ENCODE measurements around the gene CABP2. TPM values are rescaled to one million over a fixed set of nuclear protein-coding genes. Genes with fewer than 3 reads are reported as not detected.
"Not testable (repeated sequence)": the region's sequence is repeated elsewhere in the genome, so short reads cannot be mapped to it uniquely, and the experiment has no call there.

CABP2 gene
- total and polyA plus RNA-seq, 10 of the 15 experiments (the other 5 are each of a cell fraction or from before 2014, with no cell fraction given), result not detected

DNA sequence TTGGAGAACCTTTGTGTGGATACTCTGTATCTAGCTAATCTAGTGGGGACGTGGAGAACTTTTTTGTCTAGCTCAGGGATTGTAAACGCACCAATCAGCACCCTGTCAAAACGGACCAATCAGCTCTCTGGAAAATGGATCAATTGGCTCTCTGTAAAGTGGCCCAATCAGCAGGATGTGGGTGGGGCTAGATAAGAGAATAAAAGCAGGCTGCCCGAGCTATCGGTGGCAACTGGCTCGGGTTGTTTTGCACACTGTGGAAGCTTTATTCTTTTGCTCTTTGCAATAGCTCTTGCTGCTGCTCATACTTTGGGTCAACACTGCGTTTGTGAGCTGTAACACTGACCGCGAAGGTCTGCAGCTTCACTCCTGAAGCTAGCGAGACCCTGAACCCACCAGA is 46.6 kb downstream of the CABP2 start:
- in situ Hi-C loops (cut with MboI); H3K4me3 ChIP-seq; H2AFZ ChIP-seq (ENCODE audit: control insufficient read depth, low read depth, low read length); ATAC-seq; DNase-seq (ENCODE audit: low read depth, low spot score); intact Hi-C loops (cut with micrococcal nuclease; ENCODE audit: unreplicated experiment); H4K20me1 ChIP-seq (ENCODE audit: control insufficient read depth, insufficient read depth); H3K79me2 ChIP-seq (ENCODE audit: control insufficient read depth, insufficient read depth, low read length); FAIRE-seq; H3K4me1 ChIP-seq (ENCODE audit: control insufficient read depth, insufficient read depth, low read length); BruUV-seq (replicated peaks); H3K27me3 ChIP-seq (replicated peaks in 1 of 2; ENCODE audit: control insufficient read depth in 2 of 2, insufficient read depth in 2 of 2, low read length in 1 of 2); H3K9me3 ChIP-seq (replicated peaks; ENCODE audit: control insufficient read depth, insufficient read depth, low read length); H3K36me3 ChIP-seq (ENCODE audit: control insufficient read depth in 2 of 2, insufficient read depth in 2 of 2, low read length in 1 of 2); H3K9ac ChIP-seq (ENCODE audit: control insufficient read depth, insufficient read depth, low read length); H3K27ac ChIP-seq (ENCODE audit: control insufficient read depth, insufficient read depth); H3K4me2 ChIP-seq (ENCODE audit: control insufficient read depth, insufficient read depth): not testable (repeated sequence)
- ChIA-PET CTCF (interaction anchor here (0.6 to 2.0 kb wide), 2 partner anchors 75 to 93 kb away, joined by 3 to 7 read pairs; partner anchors contain the start of gene PPP1CA), RAD21 (ENCODE audit: unreplicated experiment) (interaction anchor here (1.4 kb wide), 1 partner anchor 9 kb away, joined by 3 read pairs; no protein-coding TSS in a partner anchor), POLR2A (interaction anchor here (0.7 to 1.7 kb wide), 2 partner anchors 11 to 71 kb away, joined by 4 read pairs; no protein-coding TSS in a partner anchor), SMC1A (ENCODE audit: uncharacterized antibody, unreplicated experiment) (interaction anchor here (0.6 kb wide), 1 partner anchor 111 kb away, joined by 3 read pairs; no protein-coding TSS in a partner anchor)
- 0 out of 2 replicates have a peak, but pooled peaks have one; percentile 31 for TF ChIP-seq NFYB (IDR thresholded peaks at IDR 0.05; ENCODE audit: insufficient read depth, low read depth, low read length)
- WGBS (ENCODE audit: insufficient coverage, insufficient replicate concordance, low lambda C conversion rate, missing lambda C conversion rate), result 79% methylated on average over 10 of the region's 10 CpGs

DNA sequence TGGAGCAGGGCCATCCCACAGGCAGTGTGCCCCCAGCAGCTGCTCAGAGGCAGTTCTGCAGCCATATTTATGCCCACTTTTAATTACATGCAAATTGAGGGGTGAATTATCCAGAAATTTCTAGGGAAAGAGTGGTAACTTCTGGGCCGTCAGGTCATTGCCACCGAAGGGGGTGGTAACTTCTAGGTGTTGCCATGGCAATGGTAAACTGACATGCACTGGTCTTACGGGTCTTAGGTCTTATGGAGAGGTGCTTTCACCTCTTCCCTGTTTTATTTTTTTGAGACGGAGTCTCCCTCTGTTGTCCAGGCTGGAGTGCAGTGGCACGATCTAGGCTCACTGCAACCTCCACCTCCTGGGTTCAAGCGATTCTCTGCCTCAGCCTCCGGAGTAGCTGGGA is 50.4 kb downstream of the CABP2 start:
- DNase-seq (ENCODE audit: low read depth, low spot score) (no peak), ATAC-seq (no peak), FAIRE-seq (no peak)
- Histone ChIP-seq H3K79me2 (ENCODE audit: control insufficient read depth, insufficient read depth, low read length) (peaks cover 7% of the 10 kb centered on the region), H3K4me3 (no peak overlapping the region), H3K9ac (ENCODE audit: control insufficient read depth, insufficient read depth, low read length) (no peak overlapping the region), H3K36me3 (ENCODE audit: control insufficient read depth in 2 of 2, insufficient read depth in 2 of 2, low read length in 1 of 2) (no peaks in the 10 kb centered on the region), H3K27me3 (replicated peaks in 1 of 2; ENCODE audit: control insufficient read depth in 2 of 2, insufficient read depth in 2 of 2, low read length in 1 of 2) (no peaks in the 10 kb centered on the region), H3K4me1 (ENCODE audit: control insufficient read depth, insufficient read depth, low read length) (peaks cover 16% of the 10 kb centered on the region), H3K4me2 (ENCODE audit: control insufficient read depth, insufficient read depth) (no peak overlapping the region), H3K9me3 (replicated peaks; ENCODE audit: control insufficient read depth, insufficient read depth, low read length) (no peaks in the 10 kb centered on the region; the same call in 2 of the 3 replicates), H2AFZ (ENCODE audit: control insufficient read depth, low read depth, low read length) (no peak overlapping the region), H4K20me1 (ENCODE audit: control insufficient read depth, insufficient read depth) (no peaks in the 10 kb centered on the region), H3K27ac (ENCODE audit: control insufficient read depth, insufficient read depth) (no peak overlapping the region)
- in situ Hi-C loops (cut with MboI), result no loop called here
- no TSS peak for BruUV-seq (replicated peaks)
- ChIA-PET CTCF (interaction anchor here (1.1 kb wide), 1 partner anchor 70 kb away, joined by 3 read pairs; no protein-coding TSS in a partner anchor), SMC1A (ENCODE audit: uncharacterized antibody, unreplicated experiment) (interaction anchor here (1.0 kb wide), 1 partner anchor 128 kb away, joined by 3 read pairs; no protein-coding TSS in a partner anchor), RAD21 (ENCODE audit: unreplicated experiment) (no interaction called here), POLR2A (interaction anchor here (6.4 kb wide), 1 partner anchor 70 kb away, joined by 72 read pairs; the partner anchor contains the start of genes PPP1CA and TBC1D10C)
- TF ChIP-seq, protein P1, sequence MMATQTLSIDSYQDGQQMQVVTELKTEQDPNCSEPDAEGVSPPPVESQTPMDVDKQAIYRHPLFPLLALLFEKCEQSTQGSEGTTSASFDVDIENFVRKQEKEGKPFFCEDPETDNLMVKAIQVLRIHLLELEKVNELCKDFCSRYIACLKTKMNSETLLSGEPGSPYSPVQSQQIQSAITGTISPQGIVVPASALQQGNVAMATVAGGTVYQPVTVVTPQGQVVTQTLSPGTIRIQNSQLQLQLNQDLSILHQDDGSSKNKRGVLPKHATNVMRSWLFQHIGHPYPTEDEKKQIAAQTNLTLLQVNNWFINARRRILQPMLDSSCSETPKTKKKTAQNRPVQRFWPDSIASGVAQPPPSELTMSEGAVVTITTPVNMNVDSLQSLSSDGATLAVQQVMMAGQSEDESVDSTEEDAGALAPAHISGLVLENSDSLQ (IDR thresholded peaks at IDR 0.05), result peak; percentile 56
- TF ChIP-seq BCL11A (IDR thresholded peaks at IDR 0.05; ENCODE audit: low read depth, low read length), result no peak
- WGBS (ENCODE audit: insufficient coverage, insufficient replicate concordance, low lambda C conversion rate, missing lambda C conversion rate), result 59% methylated on average over 7 of the region's 7 CpGs
- intact Hi-C loops (cut with micrococcal nuclease; ENCODE audit: unreplicated experiment), result no loop called here
